GM12801 (cell line): ENCODE data around the gene CRMP1.

ENCODE experiments used
- CTCF ChIP-seq: IDR thresholded peaks from one replicate; pipeline ENCODE4 v1.5.1; 2011; ENCODE audit warnings: control low read depth; ENCODE audit not compliant: insufficient read length; ENCODE audit errors: extremely low read depth

The CRMP1 gene

GRCh38 chr4:5836943-5837342, 55.9 kb downstream of the CRMP1 start:
- no peak for TF ChIP-seq CTCF

GRCh38 chr4:5828005-5828391, 64.9 kb downstream of the CRMP1 start:
- no peak for TF ChIP-seq CTCF

- TF ChIP-seq CTCF = no peak
These were observed 65.5 kb downstream of the CRMP1 start for GRCh38 chr4:5827108-5828004.

GRCh38 chr4:5826437-5827107, 66.3 kb downstream of the CRMP1 start:
- TF ChIP-seq CTCF = no peak

- no peak for TF ChIP-seq CTCF
These were observed 67.4 kb downstream of the CRMP1 start for GRCh38 chr4:5825321-5826041.

GRCh38 chr4:5824635-5825034, 68.3 kb downstream of the CRMP1 start:
- TF ChIP-seq CTCF = no peak

- no peak for TF ChIP-seq CTCF
These were observed 68.7 kb downstream of the CRMP1 start for GRCh38 chr4:5824227-5824626.
